ENCODE results near the gene CTAG2.
"Not testable (repeated sequence)": the region's sequence is repeated elsewhere in the genome, so short reads cannot be mapped to it uniquely, and the experiment has no call there.

The CTAG2 gene

GRCh38 chrX:154645745-154646378 is 7.5 kb downstream of the CTAG2 start:
- DNase-seq = not testable (repeated sequence)

GRCh38 chrX:154643708-154644107 is 9.7 kb downstream of the CTAG2 start:
- DNase-seq = not testable (repeated sequence)

- not testable (repeated sequence) for DNase-seq
Observed at GRCh38 chrX:154641740-154642139, 11.6 kb downstream of the CTAG2 start.

- not testable (repeated sequence) for DNase-seq
Observed at GRCh38 chrX:154633661-154634060, 19.7 kb downstream of the CTAG2 start.

- not testable (repeated sequence) for DNase-seq
Observed at GRCh38 chrX:154630949-154631348, 22.4 kb downstream of the CTAG2 start.

- DNase-seq = not testable (repeated sequence)
Observed at GRCh38 chrX:154628960-154629359, 24.4 kb downstream of the CTAG2 start.

- not testable (repeated sequence) for DNase-seq
Observed at GRCh38 chrX:154620767-154621414, 32.5 kb downstream of the CTAG2 start.

GRCh38 chrX:154619182-154619581 is 34.2 kb downstream of the CTAG2 start, which contains the start of gene CTAG1B:
CTAG1B (minus strand) TSS chrX:154619282; CDS start chrX:154619218, 64 bp downstream.
- DNase-seq = not testable (repeated sequence)

- not testable (repeated sequence) for DNase-seq
Observed at GRCh38 chrX:154613586-154613985, 39.8 kb downstream of the CTAG2 start.

- DNase-seq = not testable (repeated sequence)
Observed at GRCh38 chrX:154611146-154611545, 42.2 kb downstream of the CTAG2 start.

- not testable (repeated sequence) for DNase-seq
Observed at GRCh38 chrX:154608823-154609222, 44.6 kb downstream of the CTAG2 start.

GRCh38 chrX:154607976-154608375 is 45.4 kb downstream of the CTAG2 start:
- not testable (repeated sequence) for DNase-seq

- peak; percentile 91 for DNase-seq
Observed at GRCh38 chrX:154607370-154607769, 46.0 kb downstream of the CTAG2 start.

- DNase-seq = no peak
Observed at GRCh38 chrX:154605566-154605965, 47.8 kb downstream of the CTAG2 start.

- peak; percentile 3 for DNase-seq
Observed at GRCh38 chrX:154603438-154604430, 49.6 kb downstream of the CTAG2 start.

GRCh38 chrX:154602766-154603437 is 50.5 kb downstream of the CTAG2 start:
- no peak for DNase-seq

- no peak for DNase-seq
Observed at GRCh38 chrX:154602226-154602625, 51.2 kb downstream of the CTAG2 start.
